HG03280 (cell line): Measurements from ENCODE around the gene UBE4B.
"Not testable (repeated sequence)": the region's sequence is repeated elsewhere in the genome, so short reads cannot be mapped to it uniquely, and the experiment has no call there.

Source experiments
- ATAC-seq: cut with Tn5 transposase; IDR thresholded peaks from one replicate; pipeline ENCODE4 v1.9.1; 2021; ENCODE audit warnings: mild to moderate bottlenecking, moderate library complexity; ENCODE audit not compliant: unreplicated experiment

The UBE4B gene

GRCh38 chr1:10170239-10170574 is 137.4 kb downstream of the UBE4B start:
- ATAC-seq: peak; percentile 45

GRCh38 chr1:10171105-10171767 is 138.5 kb downstream of the UBE4B start:
- no peak for ATAC-seq

- ATAC-seq: no peak
These were observed 139.4 kb downstream of the UBE4B start for GRCh38 chr1:10171995-10172669.

GRCh38 chr1:10173582-10173981 is 140.8 kb downstream of the UBE4B start:
- ATAC-seq: no peak

GRCh38 chr1:10177876-10178275 is 145.1 kb downstream of the UBE4B start:
- ATAC-seq: no peak

- ATAC-seq: no peak
These were observed 146.0 kb downstream of the UBE4B start for GRCh38 chr1:10178597-10179405.

GRCh38 chr1:10179406-10180091 is 146.8 kb downstream of the UBE4B start:
- no peak for ATAC-seq

GRCh38 chr1:10181154-10181553 is 148.4 kb downstream of the UBE4B start:
- no peak for ATAC-seq

GRCh38 chr1:10185759-10186158 is 153.0 kb downstream of the UBE4B start:
- no peak for ATAC-seq

GRCh38 chr1:10186331-10187025 is 153.7 kb downstream of the UBE4B start:
- ATAC-seq: no peak

- no peak for ATAC-seq
These were observed 154.2 kb downstream of the UBE4B start for GRCh38 chr1:10187026-10187334.

- no peak for ATAC-seq
These were observed 155.4 kb downstream of the UBE4B start for GRCh38 chr1:10188133-10188650.

GRCh38 chr1:10189659-10190058 is 156.9 kb downstream of the UBE4B start:
- ATAC-seq: peak; percentile 69

- ATAC-seq: no peak
These were observed 159.5 kb downstream of the UBE4B start for GRCh38 chr1:10192263-10192662.

GRCh38 chr1:10193288-10193687 is 160.5 kb downstream of the UBE4B start:
- ATAC-seq: no peak

- ATAC-seq: no peak
These were observed 162.8 kb downstream of the UBE4B start for GRCh38 chr1:10195570-10195969.

GRCh38 chr1:10196976-10197375 is 164.2 kb downstream of the UBE4B start:
- ATAC-seq: no peak

GRCh38 chr1:10200620-10201019 is 167.9 kb downstream of the UBE4B start:
- no peak for ATAC-seq

- no peak for ATAC-seq
These were observed 171.4 kb downstream of the UBE4B start for GRCh38 chr1:10204003-10204642.

- not testable (repeated sequence) for ATAC-seq
These were observed 172.4 kb downstream of the UBE4B start for GRCh38 chr1:10205206-10205605.
